ENCODE results near the gene CWC25.
A peak's percentile ranks its signal among the peaks of the same experiment; 100 is the strongest.
"Not testable (repeated sequence)": the region's sequence is repeated elsewhere in the genome, so short reads cannot be mapped to it uniquely, and the experiment has no call there.

CWC25 gene

GRCh38 chr17:38864636-38865398 lies 39.7 kb upstream of the CWC25 start:
- DNase-seq (ENCODE audit: low spot score in 2 of 2) (no peak), ATAC-seq (no peak)
- H3K9me3 Mint-ChIP-seq, result no peaks in the 10 kb centered on the region
- no peak overlapping the region for H3K27ac Mint-ChIP-seq
- H3K4me1 Mint-ChIP-seq, result peaks cover 23% of the 10 kb centered on the region
- H3K36me3 Mint-ChIP-seq, result peaks cover 46% of the 10 kb centered on the region
- no peak overlapping the region for H3K4me3 Mint-ChIP-seq

GRCh38 chr17:38861399-38861843 lies 36.3 kb upstream of the CWC25 start:
- Mint-ChIP-seq H3K4me3 (no peak overlapping the region), H3K36me3 (peaks cover 13% of the 10 kb centered on the region), H3K27ac (no peak overlapping the region), H3K4me1 (no peaks in the 10 kb centered on the region), H3K9me3 (no peaks in the 10 kb centered on the region)
- peak; percentile 55 for ATAC-seq
- DNase-seq (ENCODE audit: low spot score in 2 of 2), result no peak

DNA sequence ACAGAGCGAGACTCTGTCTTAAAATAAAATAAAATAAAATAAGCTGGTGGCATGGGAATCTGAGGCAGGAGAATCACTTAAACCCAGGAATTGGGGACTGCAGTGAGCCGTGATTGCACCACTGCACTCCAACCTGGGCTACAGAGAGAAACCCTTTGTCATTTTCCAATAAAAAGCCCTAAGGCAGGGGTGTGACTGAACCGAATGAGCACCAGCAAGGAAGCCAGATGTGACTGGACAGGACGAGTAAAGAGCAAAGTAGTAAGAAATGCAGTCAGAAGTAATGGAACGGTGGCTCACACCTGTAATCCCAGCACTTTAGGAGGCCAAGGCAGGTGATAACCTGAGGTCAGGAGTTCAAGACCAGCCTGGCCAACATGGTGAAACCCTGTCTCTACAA lies 32.1 kb upstream of the CWC25 start:
- no peak overlapping the region for H3K27ac Mint-ChIP-seq
- DNase-seq (ENCODE audit: low spot score in 2 of 2) (no peak), ATAC-seq (no peak)
- H3K36me3 Mint-ChIP-seq, result peaks cover 28% of the 10 kb centered on the region
- no peak overlapping the region for H3K4me3 Mint-ChIP-seq
- H3K9me3 Mint-ChIP-seq, result no peaks in the 10 kb centered on the region
- peaks cover 22% of the 10 kb centered on the region for H3K4me1 Mint-ChIP-seq

- DNase-seq (ENCODE audit: low spot score in 2 of 2); H3K9me3 Mint-ChIP-seq; ATAC-seq; H3K27ac Mint-ChIP-seq: not testable (repeated sequence)
- peaks cover 42% of the 10 kb centered on the region for H3K36me3 Mint-ChIP-seq
- H3K4me3 Mint-ChIP-seq, result peak overlapping the region; percentile 100
- peaks cover 43% of the 10 kb centered on the region for H3K4me1 Mint-ChIP-seq
Measured at GRCh38 chr17:38855101-38855714, 30.1 kb upstream of the CWC25 start.

GRCh38 chr17:38853292-38854219 lies 28.4 kb upstream of the CWC25 start, which contains the start of gene RPL23:
RPL23 (minus strand) TSS chr17:38853721; CDS start chr17:38853710, 11 bp downstream.
- Mint-ChIP-seq H3K27ac (peak within 1 kb of the TSS; percentile 100), H3K36me3 (peaks cover 58% of the 10 kb centered on the region), H3K9me3 (no peaks in the 10 kb centered on the region), H3K4me1 (peaks cover 51% of the 10 kb centered on the region), H3K4me3 (peak within 1 kb of the TSS; percentile 100)
- ATAC-seq (peak; percentile 93), DNase-seq (ENCODE audit: low spot score in 2 of 2) (peak; percentile 77 to 93)

GRCh38 chr17:38852771-38853291 lies 27.7 kb upstream of the CWC25 start:
- peak in 1 of 2 donors; percentile 57 for DNase-seq (ENCODE audit: low spot score in 2 of 2)
- H3K27ac Mint-ChIP-seq, result peak overlapping the region; percentile 100
- peaks cover 51% of the 10 kb centered on the region for H3K4me1 Mint-ChIP-seq
- H3K4me3 Mint-ChIP-seq, result peak overlapping the region; percentile 100
- peaks cover 66% of the 10 kb centered on the region for H3K36me3 Mint-ChIP-seq
- no peaks in the 10 kb centered on the region for H3K9me3 Mint-ChIP-seq
- ATAC-seq, result peak; percentile 7

DNA sequence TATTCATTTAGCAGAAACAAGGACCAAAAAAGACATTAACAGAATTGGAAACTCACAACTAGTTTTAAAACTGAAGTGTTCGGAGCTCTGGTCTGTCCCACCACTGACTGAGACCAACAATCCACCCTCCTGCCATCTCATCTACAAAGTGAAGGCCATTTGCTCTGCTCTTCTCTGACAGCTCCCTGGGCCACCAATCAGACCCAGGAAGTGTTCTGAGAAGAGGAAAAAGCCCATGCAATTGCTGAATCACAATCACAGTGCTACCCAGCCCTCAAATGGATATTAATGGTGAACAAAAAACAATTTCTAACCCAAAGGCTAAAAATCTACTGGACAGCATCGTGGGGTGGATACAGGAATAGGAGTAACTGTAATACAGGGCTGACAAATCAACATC lies 26.3 kb upstream of the CWC25 start:
- Mint-ChIP-seq H3K9me3 (no peaks in the 10 kb centered on the region), H3K4me3 (peak overlapping the region; percentile 100), H3K27ac (peak overlapping the region; percentile 100), H3K36me3 (peaks cover 79% of the 10 kb centered on the region), H3K4me1 (peaks cover 51% of the 10 kb centered on the region)
- ATAC-seq, result no peak
- DNase-seq (ENCODE audit: low spot score in 2 of 2), result no peak

DNA sequence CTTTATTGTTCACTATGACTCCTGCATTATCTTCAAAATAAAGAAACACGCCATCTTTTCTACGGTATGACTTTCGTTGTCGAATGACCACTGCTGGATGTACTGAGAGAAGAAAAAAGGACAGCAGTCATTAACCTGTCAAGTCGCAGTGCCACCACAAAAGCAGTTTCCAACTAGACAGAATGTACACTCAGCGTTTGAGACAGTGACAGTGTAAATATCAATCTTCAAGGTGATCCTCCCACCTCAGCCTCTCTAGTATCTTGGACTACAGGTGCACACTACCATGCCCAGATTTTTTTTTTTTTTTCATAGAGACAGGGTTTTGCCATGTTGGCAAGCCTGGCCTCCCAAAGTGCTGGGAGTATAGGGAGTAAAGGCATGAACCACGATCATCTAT lies 25.3 kb upstream of the CWC25 start:
- peak overlapping the region; percentile 100 for H3K4me3 Mint-ChIP-seq
- DNase-seq (ENCODE audit: low spot score in 2 of 2) (no peak), ATAC-seq (no peak)
- no peak overlapping the region for H3K27ac Mint-ChIP-seq
- H3K4me1 Mint-ChIP-seq, result peaks cover 51% of the 10 kb centered on the region
- no peaks in the 10 kb centered on the region for H3K9me3 Mint-ChIP-seq
- H3K36me3 Mint-ChIP-seq, result peaks cover 90% of the 10 kb centered on the region

GRCh38 chr17:38848939-38849605 lies 24.0 kb upstream of the CWC25 start:
- DNase-seq (ENCODE audit: low spot score in 2 of 2) (no peak), ATAC-seq (no peak)
- Mint-ChIP-seq H3K36me3 (peaks cover 90% of the 10 kb centered on the region), H3K9me3 (no peaks in the 10 kb centered on the region), H3K4me1 (peaks cover 45% of the 10 kb centered on the region), H3K4me3 (no peak overlapping the region), H3K27ac (no peak overlapping the region)

GRCh38 chr17:38848557-38848891 lies 23.4 kb upstream of the CWC25 start:
- Mint-ChIP-seq H3K27ac (no peak overlapping the region), H3K4me1 (peaks cover 41% of the 10 kb centered on the region), H3K36me3 (peaks cover 85% of the 10 kb centered on the region), H3K4me3 (no peak overlapping the region), H3K9me3 (no peaks in the 10 kb centered on the region)
- DNase-seq (ENCODE audit: low spot score in 2 of 2) (no peak), ATAC-seq (no peak)

DNA sequence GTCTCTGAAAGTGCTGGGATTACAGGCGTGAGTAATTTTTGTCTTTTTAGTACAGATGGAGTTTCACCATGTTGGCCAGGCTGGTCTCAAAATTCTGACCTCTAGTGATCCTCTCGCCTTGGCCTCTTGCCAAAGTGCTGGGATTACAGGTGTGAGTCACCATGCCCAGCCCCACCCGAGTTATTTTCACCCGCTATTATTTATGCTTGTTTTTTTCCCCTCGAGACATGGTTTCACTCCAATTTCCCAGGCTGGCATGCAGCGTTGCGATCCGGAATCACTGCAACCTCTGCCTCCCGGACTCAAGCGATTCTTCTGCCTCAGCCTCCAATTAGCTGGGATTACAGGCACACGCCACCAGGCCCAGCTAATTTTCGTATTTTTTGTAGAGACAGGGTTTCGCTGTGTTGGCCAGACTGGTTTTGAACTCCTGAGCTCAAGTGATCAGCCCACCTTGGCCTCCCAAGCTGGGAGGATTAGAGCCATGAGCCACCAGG lies 19.2 kb upstream of the CWC25 start:
- H3K27ac Mint-ChIP-seq, result no peak overlapping the region
- H3K36me3 Mint-ChIP-seq, result peaks cover 47% of the 10 kb centered on the region
- peaks cover 6% of the 10 kb centered on the region for H3K4me1 Mint-ChIP-seq
- H3K9me3 Mint-ChIP-seq, result no peaks in the 10 kb centered on the region
- ATAC-seq (no peak), DNase-seq (ENCODE audit: low spot score in 2 of 2) (no peak)
- no peak overlapping the region for H3K4me3 Mint-ChIP-seq

DNA sequence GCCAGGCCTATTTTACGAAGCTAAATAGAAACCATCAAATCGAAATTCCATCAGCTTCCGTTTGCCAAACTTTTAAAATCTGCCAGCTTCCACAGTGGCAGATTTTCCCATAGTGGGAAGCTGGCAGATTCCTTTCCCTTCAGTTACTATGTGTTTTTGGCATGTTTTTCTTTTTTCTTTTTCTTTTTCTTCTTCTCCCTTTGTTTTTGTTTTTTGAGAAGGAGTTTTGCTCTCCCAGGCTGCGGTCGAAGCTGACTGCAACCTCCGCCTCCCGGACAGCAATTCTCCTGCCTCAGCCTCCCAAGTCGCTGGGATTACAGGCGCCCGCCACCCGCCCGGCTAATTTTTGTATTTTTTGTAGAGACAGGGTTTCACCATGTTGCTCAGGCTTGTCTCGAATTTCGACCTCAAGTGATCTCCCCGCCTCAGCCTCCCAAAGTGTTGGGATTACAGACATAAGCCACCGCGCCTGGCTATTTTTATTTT lies 684 bp upstream of the CWC25 start:
- H3K9me3 Mint-ChIP-seq, result no peaks in the 10 kb centered on the region
- ATAC-seq (no peak), DNase-seq (ENCODE audit: low spot score in 2 of 2) (no peak)
- H3K4me3 Mint-ChIP-seq, result peak overlapping the region; percentile 97
- H3K36me3 Mint-ChIP-seq, result peaks cover 42% of the 10 kb centered on the region
- H3K4me1 Mint-ChIP-seq, result peaks cover 25% of the 10 kb centered on the region
- peak overlapping the region; percentile 100 for H3K27ac Mint-ChIP-seq

DNA sequence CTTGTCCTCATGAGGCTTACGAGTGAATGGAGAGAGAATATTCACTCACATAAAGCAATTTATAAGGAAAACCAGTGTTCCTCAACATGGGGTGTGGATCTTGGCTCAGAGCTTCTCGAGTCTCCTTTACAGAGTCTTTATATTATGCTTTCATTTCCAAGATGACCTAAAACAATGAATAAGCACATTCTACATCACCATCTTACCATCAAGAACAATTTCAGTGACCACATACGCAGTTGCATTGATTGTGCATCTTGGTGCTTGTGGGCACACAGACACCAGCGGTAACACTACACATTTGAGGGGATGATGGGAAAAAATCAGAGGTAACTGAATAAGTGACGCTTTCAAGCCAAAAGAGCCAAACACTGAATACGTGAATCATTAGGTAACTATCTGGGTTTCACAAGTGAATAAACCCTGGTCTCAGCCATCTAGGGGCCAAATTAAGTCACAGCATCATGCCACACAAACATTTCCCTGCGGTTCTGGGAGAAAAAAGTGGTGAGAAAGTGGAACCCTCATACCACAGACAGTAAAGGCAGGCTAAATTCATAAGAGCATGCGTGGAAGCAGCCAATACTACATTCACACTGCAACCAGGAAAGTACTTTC lies 9.4 kb downstream of the CWC25 start:
- ATAC-seq (peak; percentile 95), DNase-seq (ENCODE audit: low spot score in 2 of 2) (peak in 1 of 2 donors; percentile 69)
- peaks cover 14% of the 10 kb centered on the region for H3K4me1 Mint-ChIP-seq
- H3K27ac Mint-ChIP-seq, result peak overlapping the region; percentile 44
- no peak overlapping the region for H3K4me3 Mint-ChIP-seq
- H3K9me3 Mint-ChIP-seq, result no peaks in the 10 kb centered on the region
- peaks cover 96% of the 10 kb centered on the region for H3K36me3 Mint-ChIP-seq

DNA sequence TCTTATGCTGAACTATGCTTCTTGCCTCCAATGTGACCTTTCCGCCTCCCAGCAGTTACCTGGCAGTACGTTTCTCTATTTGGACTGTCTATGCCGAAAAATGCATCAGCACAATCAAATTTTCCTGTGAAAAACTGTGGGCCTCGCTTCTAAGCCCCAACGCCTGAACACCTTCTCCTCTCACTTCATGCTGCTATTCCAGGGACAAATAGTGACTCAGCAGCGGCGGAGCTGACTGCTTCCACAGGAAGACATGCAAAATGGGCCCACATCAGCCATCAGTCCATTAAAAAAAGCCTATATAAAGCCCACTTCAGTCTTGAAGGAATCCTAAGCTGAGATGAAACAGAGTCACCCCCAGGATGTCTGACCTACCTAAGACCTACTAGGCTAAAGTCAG lies 15.3 kb downstream of the CWC25 start:
- no peak for ATAC-seq
- H3K4me3 Mint-ChIP-seq, result no peak overlapping the region
- H3K27ac Mint-ChIP-seq, result no peak overlapping the region
- H3K36me3 Mint-ChIP-seq, result peaks cover 100% of the 10 kb centered on the region
- H3K9me3 Mint-ChIP-seq, result no peaks in the 10 kb centered on the region
- no peak for DNase-seq (ENCODE audit: low spot score in 2 of 2)
- H3K4me1 Mint-ChIP-seq, result no peaks in the 10 kb centered on the region

Data from stimulated activated effector memory CD8-positive, alpha-beta T cell treated with anti-CD3 and anti-CD28 coated beads, Interleukin-12 subunit alpha, Interleukin-12 subunit beta, amount 100 ng/mL, for 72 hours (primary cell).